ENCODE data around the gene PLA2G2F.

Gene PLA2G2F

DNA sequence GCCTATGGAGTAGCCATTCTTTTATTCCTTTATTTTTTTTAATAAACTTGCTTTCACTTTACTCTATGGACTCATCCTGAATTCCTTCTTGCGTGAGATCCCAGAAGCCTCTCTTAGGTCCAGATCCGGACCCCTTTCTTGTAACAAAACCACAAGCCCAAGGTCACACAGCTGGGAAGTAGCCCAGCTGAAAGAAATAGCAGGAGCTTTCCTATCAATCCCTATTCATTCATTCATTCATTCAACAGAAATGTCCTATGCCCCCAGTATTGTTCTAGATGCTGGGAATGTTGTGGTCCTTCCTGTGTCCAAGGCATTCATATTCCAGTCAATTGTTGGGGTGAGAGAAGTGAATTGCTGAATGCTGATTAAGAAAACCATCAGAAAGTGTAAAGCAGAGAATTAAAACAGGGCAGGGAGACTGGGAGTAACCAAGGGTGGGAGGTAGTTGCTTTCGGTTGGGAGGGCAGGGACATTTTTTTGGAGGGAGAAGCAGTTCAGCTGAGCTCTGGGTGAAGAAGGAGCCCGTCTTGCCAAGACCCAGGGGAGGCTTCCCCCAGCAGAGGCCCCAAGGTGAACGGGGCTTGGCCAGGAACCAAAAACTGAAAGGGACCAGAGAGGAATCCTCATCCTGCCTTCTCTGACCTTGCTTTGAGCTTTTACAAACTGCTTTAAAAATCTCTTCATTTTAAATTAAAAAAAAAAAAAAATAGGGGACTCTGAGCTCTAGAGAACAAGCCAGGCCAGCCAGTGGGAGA lies 30.6 kb upstream of the PLA2G2F start:
- H3K36me3 ChIP-seq (ENCODE audit: control insufficient read depth in 2 of 2, insufficient read depth in 1 of 2, low read length in 2 of 2) = no peaks in the 10 kb centered on the region
- ChIA-PET CTCF (interaction anchor here (1.1 kb wide), 1 partner anchor 8 kb away, joined by 3 read pairs; no protein-coding TSS in a partner anchor), POLR2A (interaction anchor here (0.6 to 0.7 kb wide), 2 partner anchors 12 to 18 kb away, joined by 3 read pairs; no protein-coding TSS in a partner anchor)
- no peak overlapping the region for H3K27ac ChIP-seq (ENCODE audit: extremely low read depth, low read depth, low read length)
- H3K4me3 ChIP-seq (ENCODE audit: low read depth, low read length) = no peak overlapping the region
- H3K4me1 ChIP-seq (ENCODE audit: control insufficient read depth, insufficient read depth, low read length) = no peaks in the 10 kb centered on the region
- H3K9me3 ChIP-seq (ENCODE audit: control insufficient read depth, insufficient read depth, low read depth, low read length) = no peaks in the 10 kb centered on the region
- no peak for TF ChIP-seq ZNF830 (tag by site-specific recombination; IDR thresholded peaks at IDR 0.05; ENCODE audit: low read depth)
- no peak for TF ChIP-seq HOXD13 (CRISPR knock-in tag; IDR thresholded peaks at IDR 0.05; ENCODE audit: borderline replicate concordance)
- TF ChIP-seq ZNF239 (tag by site-specific recombination; IDR thresholded peaks at IDR 0.05) = no peak
- TF ChIP-seq GLIS1 (tag by site-specific recombination; IDR thresholded peaks at IDR 0.05) = peak; percentile 53
- no peak for TF ChIP-seq ZNF776 (tag by site-specific recombination; IDR thresholded peaks at IDR 0.05; ENCODE audit: borderline replicate concordance)

DNA sequence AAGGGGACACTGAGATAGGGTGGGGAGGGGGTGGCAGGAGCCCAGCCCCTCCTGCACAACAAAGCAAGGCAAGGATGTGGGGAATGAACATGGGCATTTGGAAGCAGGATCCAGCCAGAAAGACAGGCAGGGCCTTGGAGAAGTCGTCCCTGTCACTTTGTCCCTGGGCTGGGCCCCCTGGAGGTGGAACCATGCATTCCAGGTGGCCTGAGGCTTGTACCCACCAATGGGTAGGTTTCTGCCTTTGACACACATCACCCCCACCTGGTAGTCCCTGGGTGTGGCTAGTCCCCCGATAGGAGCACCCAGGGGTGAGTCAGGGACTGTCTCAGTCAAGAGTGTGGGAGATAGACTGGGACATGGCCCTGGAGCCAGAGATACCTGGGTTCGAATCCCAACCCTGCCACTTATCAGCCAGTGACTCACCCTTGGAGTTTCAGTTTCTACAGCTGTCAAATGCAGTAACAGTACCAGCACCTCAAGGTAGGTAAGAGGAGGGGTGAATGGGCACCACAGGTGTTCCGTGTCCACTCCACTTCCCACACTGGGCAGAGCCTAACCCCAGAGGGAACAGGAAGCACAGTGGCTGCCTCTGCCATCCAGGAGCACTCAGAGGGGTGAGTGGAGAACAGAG lies 29.8 kb upstream of the PLA2G2F start:
- Histone ChIP-seq H3K27ac (ENCODE audit: extremely low read depth, low read depth, low read length) (no peak overlapping the region), H3K4me1 (ENCODE audit: control insufficient read depth, insufficient read depth, low read length) (no peaks in the 10 kb centered on the region), H3K4me3 (ENCODE audit: low read depth, low read length) (no peak overlapping the region), H3K9me3 (ENCODE audit: control insufficient read depth, insufficient read depth, low read depth, low read length) (no peaks in the 10 kb centered on the region), H3K36me3 (ENCODE audit: control insufficient read depth in 2 of 2, insufficient read depth in 1 of 2, low read length in 2 of 2) (no peaks in the 10 kb centered on the region)
- POLR2A ChIA-PET = no interaction called here
- CTCF ChIA-PET = no interaction called here
- TF ChIP-seq ZEB2 (tag by site-specific recombination; IDR thresholded peaks at IDR 0.05) (no peak), ZNF10 (tag by site-specific recombination; IDR thresholded peaks at IDR 0.05) (no peak), TCF7L2 (IDR thresholded peaks at IDR 0.05; ENCODE audit: borderline replicate concordance, low read depth, low read length) (no peak), HOXC10 (CRISPR knock-in tag; IDR thresholded peaks at IDR 0.05) (no peak), ZNF473 (tag by site-specific recombination; IDR thresholded peaks at IDR 0.05) (no peak), ZFP3 (tag by site-specific recombination; IDR thresholded peaks at IDR 0.05; ENCODE audit: low read depth) (no peak), ZNF394 (tag by site-specific recombination; IDR thresholded peaks at IDR 0.05; ENCODE audit: borderline replicate concordance) (no peak)
- TF ChIP-seq, protein P1, sequence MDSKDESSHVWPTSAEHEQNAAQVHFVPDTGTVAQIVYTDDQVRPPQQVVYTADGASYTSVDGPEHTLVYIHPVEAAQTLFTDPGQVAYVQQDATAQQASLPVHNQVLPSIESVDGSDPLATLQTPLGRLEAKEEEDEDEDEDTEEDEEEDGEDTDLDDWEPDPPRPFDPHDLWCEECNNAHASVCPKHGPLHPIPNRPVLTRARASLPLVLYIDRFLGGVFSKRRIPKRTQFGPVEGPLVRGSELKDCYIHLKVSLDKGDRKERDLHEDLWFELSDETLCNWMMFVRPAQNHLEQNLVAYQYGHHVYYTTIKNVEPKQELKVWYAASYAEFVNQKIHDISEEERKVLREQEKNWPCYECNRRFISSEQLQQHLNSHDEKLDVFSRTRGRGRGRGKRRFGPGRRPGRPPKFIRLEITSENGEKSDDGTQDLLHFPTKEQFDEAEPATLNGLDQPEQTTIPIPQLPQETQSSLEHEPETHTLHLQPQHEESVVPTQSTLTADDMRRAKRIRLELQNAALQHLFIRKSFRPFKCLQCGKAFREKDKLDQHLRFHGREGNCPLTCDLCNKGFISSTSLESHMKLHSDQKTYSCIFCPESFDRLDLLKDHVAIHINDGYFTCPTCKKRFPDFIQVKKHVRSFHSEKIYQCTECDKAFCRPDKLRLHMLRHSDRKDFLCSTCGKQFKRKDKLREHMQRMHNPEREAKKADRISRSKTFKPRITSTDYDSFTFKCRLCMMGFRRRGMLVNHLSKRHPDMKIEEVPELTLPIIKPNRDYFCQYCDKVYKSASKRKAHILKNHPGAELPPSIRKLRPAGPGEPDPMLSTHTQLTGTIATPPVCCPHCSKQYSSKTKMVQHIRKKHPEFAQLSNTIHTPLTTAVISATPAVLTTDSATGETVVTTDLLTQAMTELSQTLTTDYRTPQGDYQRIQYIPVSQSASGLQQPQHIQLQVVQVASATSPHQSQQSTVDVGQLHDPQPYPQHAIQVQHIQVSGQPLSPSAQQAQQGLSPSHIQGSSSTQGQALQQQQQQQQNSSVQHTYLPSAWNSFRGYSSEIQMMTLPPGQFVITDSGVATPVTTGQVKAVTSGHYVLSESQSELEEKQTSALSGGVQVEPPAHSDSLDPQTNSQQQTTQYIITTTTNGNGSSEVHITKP (tag by site-specific recombination; IDR thresholded peaks at IDR 0.05) = no peak

DNA sequence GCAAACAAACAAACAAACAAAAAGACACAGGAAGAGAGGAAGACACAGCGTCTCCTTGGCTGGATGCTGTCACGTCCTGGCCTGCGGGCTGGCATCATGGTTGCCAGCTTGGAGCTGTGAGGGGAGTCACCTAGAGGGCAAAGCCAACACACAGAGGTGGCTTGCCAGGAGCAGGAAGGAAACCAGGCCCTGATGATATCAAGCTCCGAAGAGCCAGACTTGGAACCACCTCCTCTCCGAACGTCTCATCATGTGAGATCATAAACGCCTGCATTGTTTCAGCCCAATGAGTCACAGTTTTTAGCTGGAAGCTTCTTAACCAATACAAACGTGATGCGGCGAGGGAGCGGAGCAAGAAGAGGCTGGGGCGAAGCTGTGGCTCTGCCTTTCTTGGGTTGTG lies 28.4 kb upstream of the PLA2G2F start:
- Histone ChIP-seq H3K27ac (ENCODE audit: extremely low read depth, low read depth, low read length) (no peak overlapping the region), H3K36me3 (ENCODE audit: control insufficient read depth in 2 of 2, insufficient read depth in 1 of 2, low read length in 2 of 2) (no peaks in the 10 kb centered on the region), H3K4me3 (ENCODE audit: low read depth, low read length) (no peak overlapping the region), H3K4me1 (ENCODE audit: control insufficient read depth, insufficient read depth, low read length) (no peaks in the 10 kb centered on the region), H3K9me3 (ENCODE audit: control insufficient read depth, insufficient read depth, low read depth, low read length) (no peaks in the 10 kb centered on the region)
- ChIA-PET POLR2A (no interaction called here), CTCF (interaction anchor here (0.6 kb wide), 1 partner anchor 9 kb away, joined by 3 read pairs; no protein-coding TSS in a partner anchor)
- no peak for TF ChIP-seq ZEB2 (tag by site-specific recombination; IDR thresholded peaks at IDR 0.05)
- TF ChIP-seq HOXD13 (CRISPR knock-in tag; IDR thresholded peaks at IDR 0.05; ENCODE audit: borderline replicate concordance) = no peak
- no peak for TF ChIP-seq GLI4 (tag by site-specific recombination; IDR thresholded peaks at IDR 0.05)
- TF ChIP-seq KLF9 (tag by site-specific recombination; IDR thresholded peaks at IDR 0.05; ENCODE audit: low read depth) = no peak
- TF ChIP-seq ZBTB17 (tag by site-specific recombination; IDR thresholded peaks at IDR 0.05) = no peak
- TF ChIP-seq TRIM28 (IDR thresholded peaks at IDR 0.05; ENCODE audit: borderline replicate concordance, low read length) = no peak
- no peak for TF ChIP-seq ZNF626 (tag by site-specific recombination; IDR thresholded peaks at IDR 0.05)
- TF ChIP-seq ZNF274 (IDR thresholded peaks at IDR 0.05; ENCODE audit: low read length) = no peak
- no peak for TF ChIP-seq ZNF274 (tag by site-specific recombination; IDR thresholded peaks at IDR 0.05; ENCODE audit: borderline replicate concordance)
- no peak for TF ChIP-seq ZNF792 (tag by site-specific recombination; IDR thresholded peaks at IDR 0.05)
- TF ChIP-seq ZNF747 (tag by site-specific recombination; IDR thresholded peaks at IDR 0.05) = no peak
- TF ChIP-seq ZNF23 (tag by site-specific recombination; IDR thresholded peaks at IDR 0.05; ENCODE audit: borderline replicate concordance) = no peak
- TF ChIP-seq ZNF843 (tag by site-specific recombination; IDR thresholded peaks at IDR 0.05) = no peak
- TF ChIP-seq, protein P2, sequence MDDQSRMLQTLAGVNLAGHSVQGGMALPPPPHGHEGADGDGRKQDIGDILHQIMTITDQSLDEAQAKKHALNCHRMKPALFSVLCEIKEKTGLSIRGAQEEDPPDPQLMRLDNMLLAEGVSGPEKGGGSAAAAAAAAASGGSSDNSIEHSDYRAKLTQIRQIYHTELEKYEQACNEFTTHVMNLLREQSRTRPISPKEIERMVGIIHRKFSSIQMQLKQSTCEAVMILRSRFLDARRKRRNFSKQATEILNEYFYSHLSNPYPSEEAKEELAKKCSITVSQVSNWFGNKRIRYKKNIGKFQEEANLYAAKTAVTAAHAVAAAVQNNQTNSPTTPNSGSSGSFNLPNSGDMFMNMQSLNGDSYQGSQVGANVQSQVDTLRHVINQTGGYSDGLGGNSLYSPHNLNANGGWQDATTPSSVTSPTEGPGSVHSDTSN (CRISPR knock-in tag; IDR thresholded peaks at IDR 0.05) = no peak
- TF ChIP-seq, protein P3, sequence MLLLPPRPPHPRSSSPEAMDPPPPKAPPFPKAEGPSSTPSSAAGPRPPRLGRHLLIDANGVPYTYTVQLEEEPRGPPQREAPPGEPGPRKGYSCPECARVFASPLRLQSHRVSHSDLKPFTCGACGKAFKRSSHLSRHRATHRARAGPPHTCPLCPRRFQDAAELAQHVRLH (tag by site-specific recombination; IDR thresholded peaks at IDR 0.05) = no peak

All from HEK293 (cell line).